Stimulated activated CD4-positive, alpha-beta T cell treated with anti-CD3 and anti-CD28 coated beads, Interleukin-2, amount 100 ng/mL, for 48 hours (primary cell): Measurements from ENCODE around the gene ONECUT3.

Experiments used
- DNase-seq, 2 donors: peaks; one replicate each; pipeline ENCODE4 v3.0.0-alpha.2; 2020

ONECUT3 gene

GRCh38 chr19:1817553-1818179, 64.4 kb downstream of the ONECUT3 start:
- DNase-seq = no peak

GRCh38 chr19:1818549-1819195, 65.4 kb downstream of the ONECUT3 start:
- no peak for DNase-seq

GRCh38 chr19:1819341-1820255, 66.3 kb downstream of the ONECUT3 start:
- no peak for DNase-seq

DNA sequence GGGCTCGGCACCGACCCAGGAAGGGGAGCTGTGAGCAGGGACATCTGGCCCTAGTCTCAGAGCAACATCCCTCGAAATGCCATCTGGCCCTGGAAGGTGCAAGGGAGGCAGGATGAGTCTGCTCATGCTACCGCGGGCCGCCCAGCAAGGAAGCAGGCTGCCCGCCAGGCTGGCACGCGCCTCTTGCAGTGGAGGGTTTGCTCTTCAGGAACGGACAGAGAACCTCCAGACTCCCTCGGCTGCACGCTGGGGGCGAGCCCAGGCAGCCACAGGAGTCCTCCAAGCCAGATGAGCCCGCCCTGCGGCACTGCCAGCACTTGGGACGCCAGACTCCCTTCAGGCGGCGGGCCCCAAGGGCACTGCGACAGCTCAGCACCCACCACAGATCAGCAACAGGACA, 68.9 kb downstream of the ONECUT3 start:
- no peak for DNase-seq

DNA sequence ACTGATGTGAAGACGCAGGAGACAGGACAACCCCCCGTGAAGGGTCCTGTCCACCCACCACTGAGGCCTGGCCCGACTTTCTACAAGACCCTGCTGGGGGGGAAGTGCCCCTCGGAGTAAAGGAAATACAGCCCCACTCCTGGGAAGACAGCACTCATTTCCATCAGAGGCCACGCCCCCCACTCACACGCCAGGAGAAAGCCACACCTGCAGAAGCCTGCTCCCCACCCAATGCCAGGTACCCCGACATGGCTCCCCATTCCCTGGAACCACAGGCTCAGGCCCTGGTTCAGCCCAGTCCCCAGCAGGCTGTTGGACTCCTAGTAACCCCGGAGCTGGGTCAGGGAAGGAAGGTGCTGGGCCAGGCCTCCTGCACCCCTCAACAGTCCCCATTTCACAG, 69.7 kb downstream of the ONECUT3 start:
- no peak for DNase-seq

- DNase-seq = no peak
Observed at GRCh38 chr19:1823539-1824251, 70.4 kb downstream of the ONECUT3 start.

GRCh38 chr19:1824252-1824622, 70.9 kb downstream of the ONECUT3 start:
- DNase-seq = no peak

- peak; percentile 78 to 81 for DNase-seq
Observed at GRCh38 chr19:1825909-1826556, 72.7 kb downstream of the ONECUT3 start.

DNA sequence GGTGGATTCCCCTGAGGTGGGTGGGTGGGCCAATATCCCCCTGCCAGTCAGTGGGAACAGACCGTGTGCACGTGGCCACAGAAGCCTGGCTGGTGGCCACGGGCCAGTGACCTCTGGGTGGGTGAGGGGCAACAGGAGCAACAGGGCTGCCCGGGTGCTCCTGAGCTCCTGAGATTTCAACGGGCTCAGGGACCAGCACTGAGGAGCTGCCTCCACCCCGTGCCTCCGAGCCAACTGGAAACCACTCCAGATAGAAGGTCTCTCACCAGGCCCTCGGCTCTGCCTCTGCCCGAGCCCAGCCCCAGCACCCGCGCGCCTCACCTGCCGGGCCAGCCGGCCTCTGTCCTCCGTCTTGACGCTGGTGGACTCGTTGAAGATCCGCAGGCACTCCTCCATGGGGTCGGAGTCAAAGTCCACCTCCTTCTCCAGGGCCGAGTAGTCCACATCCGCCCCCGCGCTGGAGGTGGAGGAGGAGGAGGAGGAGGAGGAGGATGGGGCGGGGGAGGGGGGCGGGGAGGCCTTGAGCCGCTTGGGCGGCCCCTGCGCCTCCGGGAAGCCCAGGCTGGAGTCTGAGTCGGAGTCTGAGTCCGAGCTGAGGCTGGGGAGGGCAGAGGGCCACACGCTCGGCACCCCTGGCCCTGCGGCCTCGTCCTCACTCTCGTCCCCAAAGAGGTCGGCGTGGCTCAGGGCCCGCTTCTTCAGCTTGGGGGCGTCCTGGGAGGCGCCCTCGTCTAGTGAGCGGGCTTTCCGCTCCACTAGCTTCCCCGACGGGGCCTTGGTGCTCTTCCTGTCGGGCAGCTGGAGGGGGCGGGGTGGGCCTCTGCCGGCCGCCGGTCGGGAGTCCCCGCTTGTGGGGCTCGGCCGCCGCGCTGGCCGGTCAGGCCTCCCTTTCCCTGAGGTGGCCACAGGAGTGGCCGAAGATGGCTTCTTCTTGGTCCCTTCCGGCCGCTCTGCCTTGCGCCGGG, 73.5 kb downstream of the ONECUT3 start:
- DNase-seq = no peak

- DNase-seq = no peak
Observed at GRCh38 chr19:1827566-1828278, 74.4 kb downstream of the ONECUT3 start.

GRCh38 chr19:1828279-1829238, 75.3 kb downstream of the ONECUT3 start:
- DNase-seq = no peak

DNA sequence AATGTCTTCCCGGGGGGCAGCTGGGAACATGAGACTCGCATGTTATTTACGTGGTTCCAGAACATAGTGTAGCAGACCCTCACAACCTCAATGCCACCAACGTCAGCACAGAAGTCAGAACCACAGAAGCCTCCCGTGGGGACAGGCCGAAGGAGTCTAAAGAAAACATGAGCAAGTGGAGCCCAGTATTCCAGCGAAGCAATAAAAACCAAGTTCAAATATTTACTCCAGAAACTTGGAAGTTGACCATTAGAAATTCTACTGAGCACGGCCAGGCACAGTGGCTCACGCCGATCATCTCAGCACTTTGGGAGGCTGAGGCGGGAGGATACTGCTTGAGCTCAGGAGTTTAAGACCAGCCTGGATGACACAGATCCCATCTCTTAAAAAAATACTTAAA, 76.7 kb downstream of the ONECUT3 start:
- no peak for DNase-seq

GRCh38 chr19:1830568-1830967, 77.3 kb downstream of the ONECUT3 start:
- DNase-seq = no peak
